GM12801 (cell line): ENCODE data around the gene CYTH4.

Experiments used
- TF ChIP-seq, protein P1 (sequence below): IDR thresholded peaks from one replicate; pipeline ENCODE4 v1.5.1; 2011; ENCODE audit warnings: control low read depth; ENCODE audit not compliant: insufficient read length; ENCODE audit errors: extremely low read depth

The CYTH4 gene

GRCh38 chr22:37254867-37255233, 27.5 kb upstream of the CYTH4 start:
- TF ChIP-seq, protein P1, sequence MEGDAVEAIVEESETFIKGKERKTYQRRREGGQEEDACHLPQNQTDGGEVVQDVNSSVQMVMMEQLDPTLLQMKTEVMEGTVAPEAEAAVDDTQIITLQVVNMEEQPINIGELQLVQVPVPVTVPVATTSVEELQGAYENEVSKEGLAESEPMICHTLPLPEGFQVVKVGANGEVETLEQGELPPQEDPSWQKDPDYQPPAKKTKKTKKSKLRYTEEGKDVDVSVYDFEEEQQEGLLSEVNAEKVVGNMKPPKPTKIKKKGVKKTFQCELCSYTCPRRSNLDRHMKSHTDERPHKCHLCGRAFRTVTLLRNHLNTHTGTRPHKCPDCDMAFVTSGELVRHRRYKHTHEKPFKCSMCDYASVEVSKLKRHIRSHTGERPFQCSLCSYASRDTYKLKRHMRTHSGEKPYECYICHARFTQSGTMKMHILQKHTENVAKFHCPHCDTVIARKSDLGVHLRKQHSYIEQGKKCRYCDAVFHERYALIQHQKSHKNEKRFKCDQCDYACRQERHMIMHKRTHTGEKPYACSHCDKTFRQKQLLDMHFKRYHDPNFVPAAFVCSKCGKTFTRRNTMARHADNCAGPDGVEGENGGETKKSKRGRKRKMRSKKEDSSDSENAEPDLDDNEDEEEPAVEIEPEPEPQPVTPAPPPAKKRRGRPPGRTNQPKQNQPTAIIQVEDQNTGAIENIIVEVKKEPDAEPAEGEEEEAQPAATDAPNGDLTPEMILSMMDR: no peak

DNA sequence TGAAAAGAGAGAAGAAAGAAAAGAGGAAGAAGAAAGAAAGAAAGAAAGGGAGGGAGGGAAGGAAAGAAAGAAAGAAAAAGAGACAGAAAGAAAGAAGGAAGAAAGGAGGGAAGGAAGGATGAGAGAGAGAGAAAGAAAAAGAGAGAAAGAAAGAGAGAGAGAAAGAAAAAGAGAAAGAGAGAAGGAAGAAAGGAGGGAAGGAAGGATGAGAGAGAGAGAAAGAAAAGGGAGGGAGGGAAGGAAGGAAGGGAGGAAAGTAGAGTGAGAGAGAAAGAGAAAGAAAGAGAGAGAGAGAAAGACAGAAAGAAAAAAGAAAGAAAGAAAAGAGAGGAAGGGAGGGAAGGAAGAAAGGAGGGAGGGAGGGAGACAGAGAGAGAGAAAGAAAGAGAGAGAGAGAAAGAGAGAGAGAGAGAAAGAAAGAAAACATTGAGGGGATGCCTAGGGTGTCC, 26.7 kb upstream of the CYTH4 start:
- TF ChIP-seq, protein P1: no peak

- TF ChIP-seq, protein P1: no peak
Measured at GRCh38 chr22:37256075-37256726, 26.1 kb upstream of the CYTH4 start.

DNA sequence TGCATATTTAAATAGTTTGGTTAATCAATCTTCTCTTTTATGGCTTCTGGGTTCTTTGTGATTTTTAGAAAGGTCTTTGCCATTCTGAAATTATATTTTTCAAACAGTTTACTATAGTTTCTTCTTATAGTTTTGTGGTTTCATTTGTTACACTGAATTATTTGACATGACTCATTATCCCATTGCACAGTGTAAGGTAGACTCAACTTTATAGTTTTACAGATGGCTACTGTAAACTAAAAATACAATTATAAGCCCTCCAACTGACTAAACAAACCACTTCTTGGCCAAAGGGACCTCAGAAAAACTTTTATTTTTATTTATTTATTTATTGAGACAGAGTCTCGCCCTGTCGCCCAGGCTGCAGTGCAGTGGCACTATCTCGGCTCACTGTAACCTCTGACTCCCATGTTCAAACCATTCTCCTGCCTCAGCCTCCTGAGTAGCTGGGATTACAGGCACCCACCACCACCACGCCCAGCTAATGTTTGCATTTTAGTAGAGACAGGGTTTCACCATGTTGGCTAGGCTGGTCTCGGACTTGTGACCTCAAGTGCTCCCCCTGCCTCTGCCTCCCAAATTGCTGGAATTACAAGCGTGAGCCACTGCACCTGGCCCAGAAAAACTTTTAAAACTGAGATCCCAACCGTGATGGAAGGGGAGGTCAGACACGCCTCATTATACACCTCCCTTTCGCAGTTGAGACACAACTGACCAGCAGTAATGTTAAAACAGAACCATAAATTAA, 24.1 kb upstream of the CYTH4 start:
- TF ChIP-seq, protein P1: no peak

GRCh38 chr22:37258753-37259401, 23.4 kb upstream of the CYTH4 start:
- TF ChIP-seq, protein P1: no peak

GRCh38 chr22:37259540-37260029, 22.7 kb upstream of the CYTH4 start:
- TF ChIP-seq, protein P1: no peak

DNA sequence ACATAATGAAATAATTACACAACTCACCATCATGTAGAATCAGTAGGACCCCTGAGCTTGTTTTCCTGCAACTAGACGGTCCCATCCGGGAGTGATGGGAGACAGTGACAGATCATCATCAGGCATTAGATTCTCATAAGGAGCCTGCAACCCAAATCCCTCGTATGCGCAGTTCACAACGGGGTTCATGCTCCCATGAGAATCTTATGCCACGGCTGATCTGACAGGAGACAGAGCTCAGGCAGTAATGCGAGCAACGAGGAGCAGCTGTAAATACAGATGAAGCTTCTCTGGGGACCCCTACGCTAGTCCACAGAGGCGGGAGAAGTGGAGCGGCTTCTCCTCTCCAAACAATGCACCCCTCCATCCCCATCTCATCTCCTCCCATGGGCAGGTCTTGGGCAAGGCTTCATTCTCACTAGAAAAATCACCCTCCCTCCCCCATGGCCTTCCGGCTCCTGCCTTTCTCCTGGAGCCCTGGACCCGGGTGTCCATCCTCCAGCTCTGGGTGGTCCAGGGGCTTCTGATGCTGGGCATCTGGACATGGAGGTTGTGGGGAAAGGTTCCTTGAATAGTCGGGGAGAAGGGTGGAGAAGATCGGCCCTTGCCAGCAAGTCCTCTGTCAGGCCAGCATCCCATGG, 22.0 kb upstream of the CYTH4 start:
- TF ChIP-seq, protein P1: no peak
